MCF 10A (cell line): ENCODE results near the gene CYTH2. TPM values are rescaled to one million over a fixed set of nuclear protein-coding genes. Genes with fewer than 3 reads are reported as not detected.

Experiments
- BruUV-seq: library from RNA; stranded (reverse); fragments of 400-500 nt; replicated peaks from 2 replicates; lab custom pipeline; 2021; lab: Mats Ljungman, UMichigan
- CTCF ChIA-PET: fragments of 300-600 bp; sonication (Branson Sonifier 250); formaldehyde crosslinking; extraction: SDS; loops from one replicate; lab custom pipeline; 2021; ENCODE audit warnings: antibody characterized with exemption, inconsistent platforms; lab: Yijun Ruan, JAX
- POLR2A ChIA-PET: fragments of 300-600, 350-650 bp; sonication (Branson Sonifier 250); formaldehyde crosslinking; extraction: SDS; loops from one replicate; lab custom pipeline; 2020; ENCODE audit warnings: antibody characterized with exemption, inconsistent platforms; lab: Yijun Ruan, JAX
- DNase-seq: peaks from one replicate; pipeline ENCODE4 v3.0.0-alpha.2; 2018; ENCODE audit not compliant: unreplicated experiment
- H3K27ac Mint-ChIP-seq: one replicate; pipeline ENCODE4 v1.8.0; 2022; ENCODE audit warnings: mild to moderate bottlenecking, low read depth, mixed read lengths; ENCODE audit not compliant: unreplicated experiment
- H3K27me3 Mint-ChIP-seq: one replicate; pipeline ENCODE4 v1.8.0; 2022; ENCODE audit warnings: mixed read lengths; ENCODE audit not compliant: insufficient read depth, unreplicated experiment
- H3K36me3 Mint-ChIP-seq: one replicate; pipeline ENCODE4 v1.8.0; 2022; ENCODE audit warnings: mild to moderate bottlenecking, moderate library complexity, mixed read lengths; ENCODE audit not compliant: insufficient read depth, unreplicated experiment
- H3K4me1 Mint-ChIP-seq: one replicate; pipeline ENCODE4 v1.8.0; 2022; ENCODE audit warnings: mixed read lengths; ENCODE audit not compliant: insufficient read depth, unreplicated experiment
- H3K4me3 Mint-ChIP-seq: one replicate; pipeline ENCODE4 v1.8.0; 2022; ENCODE audit warnings: mild to moderate bottlenecking, moderate library complexity, mixed read lengths; ENCODE audit not compliant: unreplicated experiment
- H3K9me3 Mint-ChIP-seq: one replicate; pipeline ENCODE4 v1.8.0; 2022; ENCODE audit warnings: mixed read lengths; ENCODE audit not compliant: unreplicated experiment
- CTCF ChIP-seq: fragments of 200-600 bp; IDR thresholded peaks from one replicate; pipeline ENCODE4 v1.8.0; 2022; ENCODE audit warnings: antibody characterized with exemption, mild to moderate bottlenecking; ENCODE audit not compliant: unreplicated experiment
- intact Hi-C: fragments of 100-400 bp; cut with micrococcal nuclease; formaldehyde crosslinking; loops from 2 replicates; pipeline ENCODE4 v1.14.1; 2022
- total RNA-seq: library from RNA; stranded (reverse); gene quantifications from 2 replicates; pipeline ENCODE4 v1.2.3, GENCODE V29; 2022

The CYTH2 gene
- total RNA-seq, 1 experiment from 2014 or later, result 70.3 TPM

GRCh38 chr19:48496959-48497727, 28.0 kb downstream of the CYTH2 start:
- no TSS peak for BruUV-seq
- Mint-ChIP-seq H3K9me3 (no peaks in the 10 kb centered on the region), H3K27me3 (peaks cover 16% of the 10 kb centered on the region), H3K36me3 (peaks cover 10% of the 10 kb centered on the region), H3K27ac (no peak overlapping the region), H3K4me3 (no peak overlapping the region), H3K4me1 (peaks cover 23% of the 10 kb centered on the region)
- TF ChIP-seq CTCF, result no peak
- intact Hi-C loops, result no loop called here
- POLR2A ChIA-PET, result interaction anchor here (0.7 to 1.4 kb wide), 2 partner anchors 10 to 68 kb away, joined by 3 to 7 read pairs; no protein-coding TSS in a partner anchor
- no peak for DNase-seq
- CTCF ChIA-PET, result interaction anchor here (0.8 to 0.9 kb wide), 2 partner anchors 87 to 110 kb away, joined by 3 to 4 read pairs; no protein-coding TSS in a partner anchor

DNA sequence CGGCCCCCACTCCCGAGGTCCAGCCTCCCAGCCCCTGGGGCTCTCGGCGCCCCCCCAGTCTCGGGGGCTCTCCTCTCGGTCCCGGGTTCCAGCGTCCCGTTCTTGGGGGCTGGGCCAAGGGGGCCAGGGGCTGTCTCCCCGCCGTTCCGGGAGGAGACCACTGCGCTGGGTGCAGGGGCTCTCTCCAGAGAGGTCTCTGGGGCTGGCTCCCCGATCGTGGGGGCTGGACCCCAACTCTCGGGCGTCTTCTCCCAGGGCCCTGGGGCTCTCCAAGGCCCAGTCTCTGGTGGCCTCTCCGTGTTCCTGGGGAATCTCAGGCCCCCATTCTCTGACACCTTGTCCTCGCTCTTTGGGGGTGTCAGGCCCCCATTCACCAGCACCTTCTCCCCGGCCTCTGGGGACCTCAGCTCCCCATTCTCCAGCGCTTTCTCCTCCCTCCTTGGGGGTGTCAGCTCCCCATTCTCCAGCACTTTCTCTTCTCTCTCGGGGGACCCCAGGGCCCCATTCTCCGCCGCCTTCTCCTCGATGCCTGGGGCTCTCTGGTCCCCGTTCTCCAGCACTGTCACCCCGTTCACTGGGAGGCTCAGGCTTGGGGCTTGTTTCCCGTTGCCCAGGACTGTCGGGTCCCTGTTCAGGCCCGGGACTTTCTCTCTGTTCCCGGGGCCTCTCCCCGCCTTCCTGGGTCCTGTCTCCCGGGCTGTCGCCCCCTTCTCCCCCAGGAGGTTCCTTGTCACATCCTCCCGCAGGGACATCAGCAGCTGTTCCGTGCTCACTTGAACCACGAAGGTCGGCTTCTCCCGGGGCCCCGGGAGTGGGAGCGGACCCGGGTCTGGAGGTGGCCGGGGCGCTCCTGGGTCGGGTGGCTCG, 28.8 kb downstream of the CYTH2 start:
- no peak for TF ChIP-seq CTCF
- no peaks in the 10 kb centered on the region for H3K9me3 Mint-ChIP-seq
- H3K27ac Mint-ChIP-seq, result no peak overlapping the region
- no peak overlapping the region for H3K4me3 Mint-ChIP-seq
- H3K27me3 Mint-ChIP-seq, result peaks cover 16% of the 10 kb centered on the region
- intact Hi-C loops, result no loop called here
- POLR2A ChIA-PET, result no interaction called here
- DNase-seq, result no peak
- peaks cover 10% of the 10 kb centered on the region for H3K36me3 Mint-ChIP-seq
- CTCF ChIA-PET, result interaction anchor here (0.7 to 0.8 kb wide), 2 partner anchors 110 to 319 kb away, joined by 3 to 4 read pairs; no protein-coding TSS in a partner anchor
- BruUV-seq, result no TSS peak
- H3K4me1 Mint-ChIP-seq, result peaks cover 15% of the 10 kb centered on the region

DNA sequence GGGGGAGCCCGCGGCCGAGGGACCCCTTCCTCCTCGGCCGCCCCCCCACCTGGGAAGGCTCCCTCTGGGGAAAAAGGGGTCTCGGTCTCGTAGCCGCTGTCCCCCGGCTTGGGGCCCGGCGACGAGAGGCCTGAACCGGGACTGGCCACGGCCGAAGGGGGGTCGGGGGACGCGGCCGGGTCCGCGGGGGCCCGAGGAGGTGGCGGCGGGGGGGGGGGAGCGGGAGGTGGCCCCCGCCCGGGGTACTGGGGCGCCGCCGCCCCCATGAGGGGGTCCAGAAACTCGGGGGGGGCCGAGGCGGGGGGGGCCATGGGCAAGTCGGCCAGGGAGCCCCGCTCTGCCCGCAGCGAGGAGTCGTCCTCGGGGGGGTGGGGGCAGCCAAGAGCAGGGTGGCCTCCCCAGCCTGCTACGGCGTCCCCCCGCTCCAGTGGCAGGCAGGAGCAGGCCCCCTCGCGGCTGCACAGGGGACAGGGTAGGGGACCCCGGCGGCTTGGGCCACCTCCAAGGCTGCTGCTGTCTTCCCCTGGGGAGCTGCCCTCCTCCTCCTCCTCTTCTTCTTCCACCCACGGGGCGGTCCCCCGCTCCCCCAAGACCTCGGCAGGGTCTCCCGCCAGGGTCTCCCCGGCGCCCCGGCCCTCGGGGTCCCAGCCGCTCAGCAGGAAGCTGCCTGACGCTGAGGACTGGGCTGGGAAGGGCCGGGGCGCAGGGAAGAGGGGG, 29.6 kb downstream of the CYTH2 start:
- ChIA-PET CTCF (interaction anchor here (1.0 kb wide), 1 partner anchor 9 kb away, joined by 4 read pairs; no protein-coding TSS in a partner anchor), POLR2A (no interaction called here)
- Mint-ChIP-seq H3K27ac (no peak overlapping the region), H3K4me1 (peaks cover 15% of the 10 kb centered on the region), H3K9me3 (no peaks in the 10 kb centered on the region), H3K4me3 (no peak overlapping the region), H3K27me3 (peaks cover 16% of the 10 kb centered on the region), H3K36me3 (peaks cover 10% of the 10 kb centered on the region)
- TF ChIP-seq CTCF, result no peak
- no TSS peak for BruUV-seq
- no peak for DNase-seq
- intact Hi-C loops, result no loop called here
